Lower lobe of right lung (tissue), 2 donors: ENCODE measurements around the gene EPB41L4B. TPM values are rescaled to one million over a fixed set of nuclear protein-coding genes. Genes with fewer than 3 reads are reported as not detected.
A peak's percentile ranks its signal among the peaks of the same experiment; 100 is the strongest.

ENCODE experiments used
- ATAC-seq, 2 donors: fragments of 200-7000 bp; cut with Tn5 transposase; one replicate each; pipeline ENCODE4 v1.9.1; 2020 to 2022; ENCODE audit warnings: mild to moderate bottlenecking in 2 of 2, moderate library complexity in 2 of 2
- DNase-seq: peaks from one replicate; pipeline ENCODE4 v3.0.0-alpha.2; 2020
- H3K27ac ChIP-seq: fragments of 200-600 bp; one replicate; pipeline ENCODE4 v1.8.0; 2022
- H3K27me3 ChIP-seq: fragments of 200-600 bp; one replicate; pipeline ENCODE4 v1.8.0; 2022; ENCODE audit warnings: low read depth
- H3K36me3 ChIP-seq: fragments of 200-600 bp; one replicate; pipeline ENCODE4 v1.8.0; 2022; ENCODE audit warnings: mild to moderate bottlenecking
- H3K4me1 ChIP-seq: fragments of 200-600 bp; one replicate; pipeline ENCODE4 v1.8.0; 2022
- H3K4me3 ChIP-seq: fragments of 200-600 bp; one replicate; pipeline ENCODE4 v1.8.0; 2022; ENCODE audit warnings: mild to moderate bottlenecking
- H3K9me3 ChIP-seq: fragments of 200-600 bp; one replicate; pipeline ENCODE4 v1.8.0; 2022
- intact Hi-C: fragments of 100-400 bp; cut with DNase I; formaldehyde crosslinking; loops from one replicate; pipeline ENCODE4 v1.11.0; 2022
- total RNA-seq: library from RNA; stranded (reverse); fragmentation: NEBNext Ultra II Directional; extraction: Animal tissue kit (Norgen Biotek cat#: 25700); gene quantifications from one replicate; pipeline ENCODE4 v1.2.1, GENCODE V29; 2021
- TF ChIP-seq, protein P1 (sequence below): fragments of 200-600 bp; IDR thresholded peaks from one replicate; pipeline ENCODE4 v1.8.0; 2022; ENCODE audit warnings: antibody characterized with exemption, mild to moderate bottlenecking
- donor health status: DM: no; HTN: yes; CAD: no; lungs with severe emphysema.

EPB41L4B gene
- total RNA-seq, 1 donor from 2014 or later: 12.1 TPM

DNA sequence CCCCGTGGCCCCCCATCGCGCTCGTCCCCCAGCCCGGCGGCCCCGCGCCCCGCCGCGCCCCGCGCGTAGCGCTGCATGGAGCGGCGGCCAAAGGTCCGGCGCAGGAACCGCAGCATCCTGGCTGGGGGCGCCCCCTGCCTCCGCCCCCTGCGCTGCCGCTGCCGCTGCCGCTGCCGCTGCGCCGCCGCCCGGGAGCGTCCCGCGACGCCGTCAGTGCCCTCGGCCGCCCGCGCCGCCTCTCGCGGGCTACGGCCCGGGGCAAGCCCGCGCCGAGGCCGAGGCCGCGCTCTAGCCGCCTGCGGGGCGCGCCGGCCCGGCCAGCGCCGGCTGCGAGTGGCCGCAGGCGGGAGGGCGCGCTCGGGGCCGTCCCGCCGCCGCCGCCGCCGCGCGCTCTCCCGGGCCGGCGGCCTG, 523 bp downstream of the EPB41L4B start:
- intact Hi-C loops: no loop called here

DNA sequence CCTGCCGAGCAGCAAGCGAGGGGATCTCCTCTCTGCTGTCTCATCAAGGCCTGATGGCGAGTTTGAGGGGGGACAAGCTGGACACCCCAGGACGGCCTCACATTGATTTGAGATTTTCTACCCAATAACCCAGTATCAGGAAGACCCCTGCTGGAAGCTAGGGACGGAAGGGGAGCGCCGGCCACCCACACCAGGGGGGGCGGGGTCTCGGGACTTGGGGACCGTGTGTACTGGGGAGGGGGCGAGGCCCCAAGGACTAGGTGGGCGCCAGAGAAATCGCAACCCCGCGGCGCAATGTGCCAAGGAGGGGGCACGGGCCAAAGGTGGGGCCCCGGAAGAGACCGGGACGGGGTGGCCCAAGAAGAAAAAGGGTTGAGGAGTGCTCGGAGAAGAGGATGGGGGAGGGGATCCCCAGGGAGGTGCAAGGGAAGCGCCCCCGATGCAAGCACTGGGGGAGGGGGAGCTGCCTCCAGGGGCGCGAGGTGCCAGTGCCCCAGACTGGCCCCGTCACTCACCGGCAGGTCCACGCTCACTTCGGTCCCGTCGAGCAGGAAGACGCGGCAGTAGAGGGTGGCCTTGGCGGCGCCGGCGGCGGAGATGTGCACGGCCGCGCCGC, 1.1 kb downstream of the EPB41L4B start:
- peaks cover 32% of the 10 kb centered on the region for H3K27me3 ChIP-seq
- peak overlapping the region; percentile 46 for H3K27ac ChIP-seq
- H3K4me1 ChIP-seq: peaks cover 22% of the 10 kb centered on the region
- peak overlapping the region; percentile 54 for H3K4me3 ChIP-seq
- H3K36me3 ChIP-seq: no peaks in the 10 kb centered on the region
- intact Hi-C loops: no loop called here
- TF ChIP-seq, protein P1, sequence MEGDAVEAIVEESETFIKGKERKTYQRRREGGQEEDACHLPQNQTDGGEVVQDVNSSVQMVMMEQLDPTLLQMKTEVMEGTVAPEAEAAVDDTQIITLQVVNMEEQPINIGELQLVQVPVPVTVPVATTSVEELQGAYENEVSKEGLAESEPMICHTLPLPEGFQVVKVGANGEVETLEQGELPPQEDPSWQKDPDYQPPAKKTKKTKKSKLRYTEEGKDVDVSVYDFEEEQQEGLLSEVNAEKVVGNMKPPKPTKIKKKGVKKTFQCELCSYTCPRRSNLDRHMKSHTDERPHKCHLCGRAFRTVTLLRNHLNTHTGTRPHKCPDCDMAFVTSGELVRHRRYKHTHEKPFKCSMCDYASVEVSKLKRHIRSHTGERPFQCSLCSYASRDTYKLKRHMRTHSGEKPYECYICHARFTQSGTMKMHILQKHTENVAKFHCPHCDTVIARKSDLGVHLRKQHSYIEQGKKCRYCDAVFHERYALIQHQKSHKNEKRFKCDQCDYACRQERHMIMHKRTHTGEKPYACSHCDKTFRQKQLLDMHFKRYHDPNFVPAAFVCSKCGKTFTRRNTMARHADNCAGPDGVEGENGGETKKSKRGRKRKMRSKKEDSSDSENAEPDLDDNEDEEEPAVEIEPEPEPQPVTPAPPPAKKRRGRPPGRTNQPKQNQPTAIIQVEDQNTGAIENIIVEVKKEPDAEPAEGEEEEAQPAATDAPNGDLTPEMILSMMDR: no peak
- peak; percentile 53 for DNase-seq
- peak in 1 of 2 donors; percentile 2 for ATAC-seq
- H3K9me3 ChIP-seq: no peaks in the 10 kb centered on the region

More for the DNA sequence above, 523 bp downstream of the EPB41L4B start:
- no peaks in the 10 kb centered on the region for H3K9me3 ChIP-seq
- DNase-seq: no peak
- H3K27ac ChIP-seq: no peak overlapping the region
- TF ChIP-seq, protein P1: no peak
- no peak overlapping the region for H3K4me3 ChIP-seq
- H3K4me1 ChIP-seq: peaks cover 22% of the 10 kb centered on the region
- no peaks in the 10 kb centered on the region for H3K36me3 ChIP-seq
- peaks cover 31% of the 10 kb centered on the region for H3K27me3 ChIP-seq
- no peak for ATAC-seq

DNA sequence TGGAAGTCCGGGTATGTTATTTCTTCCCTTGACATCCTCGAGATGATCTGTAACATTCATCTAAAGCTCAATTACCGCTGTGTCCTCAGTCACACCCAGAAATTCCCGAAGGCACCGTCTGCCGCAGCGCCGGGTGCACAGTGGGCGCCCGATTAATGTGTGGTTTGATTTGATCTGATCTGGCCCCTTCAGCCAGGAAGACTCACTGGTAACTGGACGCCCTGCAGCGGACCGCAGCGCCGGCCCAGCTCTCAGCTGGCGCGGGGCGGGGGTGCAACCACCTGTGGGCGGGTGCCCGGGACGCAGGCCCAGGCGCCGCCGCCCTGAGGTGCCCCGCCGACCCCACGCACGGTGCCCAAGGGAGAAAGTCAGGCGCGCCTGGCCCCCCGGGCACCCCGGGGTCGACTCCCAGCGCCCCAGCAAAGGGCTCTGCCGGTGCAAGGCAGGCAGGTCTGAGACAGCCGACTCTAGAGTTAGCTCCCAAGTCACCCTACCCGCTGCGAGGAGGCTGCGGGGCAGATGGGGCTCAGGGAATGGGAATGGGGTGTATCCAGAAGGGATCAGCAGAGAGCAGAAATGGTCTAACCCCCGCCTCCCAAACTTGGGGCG, 1.7 kb downstream of the EPB41L4B start:
- Histone ChIP-seq H3K27me3 (peaks cover 34% of the 10 kb centered on the region), H3K36me3 (no peaks in the 10 kb centered on the region), H3K4me3 (peak overlapping the region; percentile 54), H3K27ac (peak overlapping the region; percentile 46), H3K4me1 (peaks cover 22% of the 10 kb centered on the region), H3K9me3 (no peaks in the 10 kb centered on the region)
- ATAC-seq (peak; percentile 39 to 48), DNase-seq (peak; percentile 57)
- intact Hi-C loops: no loop called here
- TF ChIP-seq, protein P1: no peak

DNA sequence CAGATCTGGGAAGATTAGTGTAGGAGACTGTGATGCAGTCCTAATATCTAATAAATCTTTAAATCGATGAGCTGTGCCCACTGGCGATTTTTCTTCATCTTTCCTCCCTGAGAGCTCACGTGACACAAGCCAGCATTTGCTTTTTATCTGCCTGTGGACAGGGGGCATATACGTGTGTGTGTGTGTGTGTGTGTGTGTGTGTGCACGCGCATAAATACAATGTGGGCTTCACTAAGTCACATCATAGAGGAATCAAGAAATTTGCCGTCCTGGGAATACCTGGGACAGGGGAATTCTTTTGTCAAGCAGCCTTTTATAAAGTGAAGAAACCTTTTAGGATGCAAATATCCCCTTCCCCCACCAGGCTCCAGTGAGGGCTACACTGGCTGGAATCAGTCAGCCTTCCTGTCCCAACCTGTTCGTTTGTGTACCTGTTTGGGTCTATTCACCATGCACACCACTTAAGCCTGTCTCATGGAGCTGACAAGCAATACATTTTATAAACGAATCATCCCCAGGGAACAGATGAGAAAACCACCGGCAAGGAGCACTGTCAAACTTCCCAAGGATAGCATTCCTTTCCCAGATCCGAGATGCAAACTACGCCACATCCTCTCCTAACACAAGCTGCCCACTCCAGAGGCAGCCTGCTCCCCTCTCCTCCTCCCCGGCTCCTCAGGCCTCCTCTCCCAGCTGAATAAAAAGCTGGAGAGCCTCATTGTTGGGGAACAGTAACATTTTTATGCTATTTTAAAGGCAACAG, 2.7 kb downstream of the EPB41L4B start:
- intact Hi-C loops: no loop called here
- peaks cover 22% of the 10 kb centered on the region for H3K4me1 ChIP-seq

DNA sequence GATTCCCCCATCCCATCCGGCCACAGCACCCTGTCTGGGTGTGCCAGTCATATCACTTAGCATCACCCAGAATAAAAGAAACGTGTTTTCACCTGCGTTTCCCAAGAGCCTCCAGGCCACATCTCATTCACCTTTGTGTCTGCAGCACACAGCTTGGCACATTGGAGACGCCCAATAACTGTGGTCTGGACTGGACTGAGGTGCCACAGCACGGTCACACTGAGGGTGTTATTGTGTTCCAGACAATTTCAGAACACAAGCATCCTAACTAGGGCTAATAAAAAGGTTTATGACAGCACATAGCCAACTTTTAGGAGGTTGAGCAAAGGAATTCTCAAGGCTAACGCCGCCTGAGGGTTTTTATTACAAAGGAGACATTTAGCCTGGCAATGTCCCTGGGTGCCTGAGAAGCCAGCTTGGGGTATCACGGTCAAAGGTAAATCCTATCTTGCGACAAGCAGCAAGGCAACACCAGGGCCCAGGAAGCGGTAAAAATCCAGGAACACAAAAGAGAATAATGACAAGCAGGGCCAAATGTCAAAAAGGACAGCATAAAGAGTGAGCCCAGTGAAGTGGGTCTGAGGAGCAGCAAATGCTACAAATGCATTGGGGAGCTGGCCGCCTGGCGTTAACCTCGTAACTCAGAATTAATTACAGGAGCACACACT, 3.4 kb downstream of the EPB41L4B start:
- ATAC-seq: no peak
- peaks cover 39% of the 10 kb centered on the region for H3K27me3 ChIP-seq
- H3K9me3 ChIP-seq: no peaks in the 10 kb centered on the region
- H3K4me1 ChIP-seq: peaks cover 22% of the 10 kb centered on the region
- H3K4me3 ChIP-seq: no peak overlapping the region
- no peak for DNase-seq
- no peak overlapping the region for H3K27ac ChIP-seq
- no peaks in the 10 kb centered on the region for H3K36me3 ChIP-seq
- TF ChIP-seq, protein P1: no peak
- intact Hi-C loops: no loop called here

More for the DNA sequence above, 2.7 kb downstream of the EPB41L4B start:
- ATAC-seq (no peak), DNase-seq (no peak)
- TF ChIP-seq, protein P1: no peak
- no peak overlapping the region for H3K27ac ChIP-seq
- H3K36me3 ChIP-seq: no peaks in the 10 kb centered on the region
- peaks cover 39% of the 10 kb centered on the region for H3K27me3 ChIP-seq
- H3K4me3 ChIP-seq: no peak overlapping the region
- H3K9me3 ChIP-seq: no peaks in the 10 kb centered on the region
